Sigmoid colon (tissue), 7 donors: ENCODE results near the gene STX12. TPM values are rescaled to one million over a fixed set of nuclear protein-coding genes. Genes with fewer than 3 reads are reported as not detected.
"Not testable (repeated sequence)": the region's sequence is repeated elsewhere in the genome, so short reads cannot be mapped to it uniquely, and the experiment has no call there.

Experiments
- DNase-seq: peaks from one replicate; pipeline ENCODE4 v3.0.0-alpha.2; 2019
- H3K27ac ChIP-seq, 4 donors: fragments of 200-600 bp; sonication (generic); one replicate each; pipeline ENCODE4 v1.5.1; 2016 to 2019; ENCODE audit warnings: mild to moderate bottlenecking in 1 of 4
- H3K27me3 ChIP-seq, 3 donors: fragments of 200-600 bp; sonication (generic); one replicate each; pipeline ENCODE4 v1.5.1; 2019; ENCODE audit warnings: mild to moderate bottlenecking in 1 of 3
- H3K36me3 ChIP-seq, 4 donors: fragments of 200-600 bp; sonication (generic); one replicate each; pipeline ENCODE4 v1.5.1; 2016 to 2019
- H3K4me1 ChIP-seq, 4 donors: fragments of 200-600 bp; sonication (generic); one replicate each; pipeline ENCODE4 v1.5.1; 2017 to 2019
- H3K4me3 ChIP-seq, 4 donors: fragments of 200-600 bp; sonication (generic); one replicate each; pipeline ENCODE4 v1.5.1; 2017 to 2019; ENCODE audit warnings: mild to moderate bottlenecking in 2 of 4, moderate library complexity in 1 of 4
- H3K9me3 ChIP-seq, 4 donors: fragments of 200-600 bp in 3 of 4; sonication (generic) in 3 of 4; one replicate each; pipeline versions ENCODE4 v1.5.1 to v1.6.1; 2013 to 2019
- CTCF ChIP-seq, 4 experiments: fragments of 450-650 bp in 3 of 4; fragments of 200-600 bp in 1 of 4; IDR thresholded peaks; one replicate each; pipeline ENCODE4 v1.5.1; 2016 to 2019; ENCODE audit warnings: antibody characterized with exemption in 4 of 4, mild to moderate bottlenecking in 3 of 4, moderate library complexity in 2 of 4
- EP300 ChIP-seq, 4 donors: sonication (generic); formaldehyde crosslinking; IDR thresholded peaks; one replicate each; pipeline ENCODE4 v1.6.1; 2017; ENCODE audit warnings: antibody characterized with exemption in 4 of 4
- POLR2A ChIP-seq, 2 donors: fragments of 450-650 bp; IDR thresholded peaks; one replicate each; pipeline ENCODE4 v1.6.1; 2016; ENCODE audit warnings: antibody characterized with exemption in 2 of 2, mild to moderate bottlenecking in 2 of 2, moderate library complexity in 2 of 2
- POLR2AphosphoS5 ChIP-seq, 4 donors: sonication (generic); formaldehyde crosslinking; IDR thresholded peaks; one replicate each; pipeline ENCODE4 v1.6.1; 2017; ENCODE audit warnings: antibody characterized with exemption in 4 of 4
- WGBS, 2 donors: extraction: QIAGEN DNeasy Blood & Tissue Kit; methylation state at CpG; one replicate each; pipeline ENCODE4 v1.1.7; 2013; 5-methylcytosine and 5-hydroxymethylcytosine counted together
- intact Hi-C: fragments of 100-400 bp; cut with DNase I; formaldehyde crosslinking; loops from one replicate; pipeline ENCODE4 v1.15.1; 2023
- polyA plus RNA-seq, 3 donors: library from polyadenylated mRNA; stranded (reverse); fragments of 200-250 nt; gene quantifications; one replicate each; pipeline ENCODE4 v1.2.3, GENCODE V29; 2013
- total RNA-seq, 4 donors: library from RNA; depleted of rRNA; stranded (reverse); fragments of >200 nt; gene quantifications; one replicate each; pipeline ENCODE4 v1.1.0, GENCODE V29; 2016
- donor health status: healthy with polysubstance abuse.
- donor health status: Bipolar disorder and iron deficiency.
- donor health status: healthy.

STX12 gene
- total and polyA plus RNA-seq, 7 donors: 38.5 to 78.6 (median 54.2) TPM

GRCh38 chr1:27772036-27772931 is 735 bp upstream of the STX12 start:
- peak overlapping the region; percentile 79 to 95 (median 91) for H3K4me3 ChIP-seq
- TF ChIP-seq CTCF (IDR thresholded peaks at IDR 0.05): no peak
- no peak for TF ChIP-seq POLR2A (IDR thresholded peaks at IDR 0.05)
- no peak for TF ChIP-seq EP300 (IDR thresholded peaks at IDR 0.05)
- no peak for TF ChIP-seq POLR2AphosphoS5 (IDR thresholded peaks at IDR 0.05)
- peaks cover 0 to 10% (median 0%) of the 10 kb centered on the region in 4 donors for H3K36me3 ChIP-seq
- H3K4me1 ChIP-seq: peaks cover 0 to 31% (median 23%) of the 10 kb centered on the region in 4 donors
- H3K27ac ChIP-seq: peak overlapping the region; percentile 90 to 94 (median 93)
- 20 to 30% methylated on average over 18 of the region's 18 CpGs for WGBS, 2 donors
- H3K9me3 ChIP-seq: no peaks in the 10 kb centered on the region
- no peaks in the 10 kb centered on the region for H3K27me3 ChIP-seq
- no peak for DNase-seq
- intact Hi-C loops: loop anchor here (2.0 to 5.0 kb wide), 2 partner anchors 45 to 100 kb away; partner anchors contain the start of gene IFI6

DNA sequence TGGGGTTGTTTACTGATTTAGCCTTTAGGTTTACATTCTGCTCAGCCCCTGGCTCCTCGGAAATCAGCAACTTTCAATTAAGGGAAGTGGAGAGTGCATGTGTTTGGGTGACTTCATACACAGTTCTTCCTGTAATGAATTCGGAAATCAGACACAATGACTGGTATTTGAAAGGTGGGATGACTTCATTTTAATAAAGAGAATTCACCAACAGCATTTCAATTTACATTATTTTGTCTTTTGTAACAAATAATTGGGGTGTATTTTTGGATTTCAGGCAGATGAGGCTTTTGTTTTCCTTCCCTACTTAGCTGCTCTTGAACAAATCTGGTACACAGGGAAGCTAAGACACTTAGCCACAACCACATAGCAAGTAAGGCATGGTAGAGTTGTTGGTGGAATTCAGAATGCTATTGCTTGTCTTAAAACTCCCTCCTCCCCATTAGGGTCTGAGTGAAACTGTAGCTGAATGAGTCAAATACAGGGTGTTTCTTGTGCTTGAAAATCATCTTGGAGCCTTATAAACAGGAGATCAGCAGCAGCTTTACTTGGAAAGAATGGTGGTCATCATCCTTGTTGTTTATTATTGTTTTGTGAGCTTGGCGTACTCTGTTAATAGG is 917 bp downstream of the STX12 start:
- peaks cover 0 to 31% (median 23%) of the 10 kb centered on the region in 4 donors for H3K4me1 ChIP-seq
- no peaks in the 10 kb centered on the region for H3K27me3 ChIP-seq
- TF ChIP-seq CTCF (IDR thresholded peaks at IDR 0.05) (no peak), EP300 (IDR thresholded peaks at IDR 0.05) (no peak), POLR2AphosphoS5 (IDR thresholded peaks at IDR 0.05) (peak in 1 of 4 donors; percentile 20), POLR2A (IDR thresholded peaks at IDR 0.05) (no peak)
- peak overlapping the region; percentile 90 to 94 (median 93) for H3K27ac ChIP-seq
- intact Hi-C loops: loop anchor here (2.0 to 5.0 kb wide), 2 partner anchors 47 to 102 kb away; partner anchors contain the start of gene IFI6
- H3K4me3 ChIP-seq: peak overlapping the region; percentile 79 to 95 (median 91)
- DNase-seq: no peak
- H3K36me3 ChIP-seq: peaks cover 0 to 10% (median 0%) of the 10 kb centered on the region in 4 donors
- H3K9me3 ChIP-seq: no peaks in the 10 kb centered on the region
- 26 to 27% methylated on average over 3 of the region's 3 CpGs for WGBS, 2 donors

DNA sequence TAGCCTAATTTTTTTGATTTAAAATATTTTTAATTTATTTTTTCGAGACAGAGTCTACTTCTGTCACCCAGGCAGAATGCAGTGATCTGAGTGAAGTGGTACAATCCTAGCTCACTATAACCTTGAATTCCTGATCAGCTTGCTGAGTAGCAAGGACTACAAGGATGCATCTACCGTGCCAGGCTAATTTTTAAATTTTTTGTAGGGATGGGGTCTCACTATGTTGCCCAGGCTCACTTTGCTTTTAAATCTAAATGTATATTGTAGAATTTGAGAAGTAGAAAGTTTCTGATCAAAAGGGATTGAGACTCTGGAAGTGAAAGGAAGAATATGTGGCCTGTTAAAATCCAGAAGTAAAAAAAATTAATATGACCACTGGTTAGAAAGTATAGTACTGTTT is 1.6 kb downstream of the STX12 start:
- peaks cover 0 to 31% (median 23%) of the 10 kb centered on the region in 4 donors for H3K4me1 ChIP-seq
- H3K4me3 ChIP-seq: peak overlapping the region in 1 of 4 donors; percentile 95
- WGBS, 2 donors: 92 to 94% methylated on average over 2 of the region's 2 CpGs
- peaks cover 0 to 12% (median 0%) of the 10 kb centered on the region in 4 donors for H3K36me3 ChIP-seq
- TF ChIP-seq EP300 (IDR thresholded peaks at IDR 0.05) (no peak), POLR2AphosphoS5 (IDR thresholded peaks at IDR 0.05) (no peak), CTCF (IDR thresholded peaks at IDR 0.05) (no peak), POLR2A (IDR thresholded peaks at IDR 0.05) (no peak)
- intact Hi-C loops: loop anchor here (5.0 kb wide), 1 partner anchor 102 kb away; the partner anchor contains the start of gene IFI6
- no peaks in the 10 kb centered on the region for H3K9me3 ChIP-seq
- no peak for DNase-seq
- H3K27ac ChIP-seq: peak overlapping the region in 2 of 4 donors; percentile 93 to 94
- H3K27me3 ChIP-seq: no peaks in the 10 kb centered on the region

DNA sequence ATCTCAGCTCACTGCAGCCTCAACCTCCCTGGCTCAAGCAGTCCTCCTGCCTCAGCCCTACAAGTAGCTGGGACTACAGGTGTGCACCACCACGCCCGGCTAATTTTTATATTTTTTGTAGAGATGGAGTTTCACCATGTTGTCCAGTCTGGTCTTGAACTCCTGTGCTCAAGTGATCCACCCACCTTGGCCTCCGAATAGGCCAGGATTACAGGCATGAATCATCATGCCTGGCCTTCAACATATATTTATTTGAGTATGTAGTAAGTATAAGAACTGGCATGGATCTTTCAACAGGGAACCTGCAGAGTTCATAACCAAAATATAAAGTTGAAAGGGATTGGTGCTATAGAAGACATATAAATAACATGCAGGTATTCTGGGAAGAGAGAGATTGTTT is 2.3 kb downstream of the STX12 start:
- Histone ChIP-seq H3K4me1 (peaks cover 0 to 31% (median 23%) of the 10 kb centered on the region in 4 donors), H3K36me3 (peaks cover 0 to 16% (median 0%) of the 10 kb centered on the region in 4 donors)
- intact Hi-C loops, H3K4me3 ChIP-seq, H3K9me3 ChIP-seq, DNase-seq, H3K27ac ChIP-seq, H3K27me3 ChIP-seq: not testable (repeated sequence)
- 70 to 81% methylated on average over 3 of the region's 3 CpGs for WGBS, 2 donors

DNA sequence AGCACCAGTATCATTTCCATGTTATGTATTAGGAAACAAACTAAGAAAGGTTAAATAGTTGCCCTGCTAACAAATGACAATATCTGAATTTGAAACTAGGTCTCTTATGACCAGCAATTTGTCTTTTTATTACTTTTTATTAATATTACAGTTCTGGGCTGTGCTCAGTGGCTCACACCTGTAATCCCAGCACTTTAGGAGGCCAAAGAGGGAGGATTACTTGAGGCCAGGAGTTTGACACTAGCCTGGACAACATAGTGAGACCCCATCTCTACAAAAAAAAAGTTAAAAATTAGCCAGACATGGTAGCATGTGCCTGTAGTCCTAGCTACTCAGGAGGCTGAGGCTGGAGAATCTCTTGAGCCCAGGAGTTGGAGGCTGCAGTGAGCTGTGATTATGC is 3.3 kb downstream of the STX12 start:
- intact Hi-C loops, DNase-seq, H3K27me3 ChIP-seq, H3K4me3 ChIP-seq, H3K9me3 ChIP-seq, H3K27ac ChIP-seq: not testable (repeated sequence)
- Histone ChIP-seq H3K36me3 (peaks cover 0 to 16% (median 0%) of the 10 kb centered on the region in 4 donors), H3K4me1 (peaks cover 0 to 31% (median 23%) of the 10 kb centered on the region in 4 donors)
